ENCODE measurements around the gene HCLS1.

GRCh38 chr3:121692010-121692699 lies 31.5 kb upstream of the HCLS1 start:
- no peak for TF ChIP-seq POLR2A (IDR thresholded peaks at IDR 0.05; ENCODE audit: low read depth, low read length)
- TF ChIP-seq SPI1 (IDR thresholded peaks at IDR 0.05; ENCODE audit: low read depth, low read length): no peak

Measured in GM12891 (cell line).